ENCODE results near the gene RAD51B.

DNA sequence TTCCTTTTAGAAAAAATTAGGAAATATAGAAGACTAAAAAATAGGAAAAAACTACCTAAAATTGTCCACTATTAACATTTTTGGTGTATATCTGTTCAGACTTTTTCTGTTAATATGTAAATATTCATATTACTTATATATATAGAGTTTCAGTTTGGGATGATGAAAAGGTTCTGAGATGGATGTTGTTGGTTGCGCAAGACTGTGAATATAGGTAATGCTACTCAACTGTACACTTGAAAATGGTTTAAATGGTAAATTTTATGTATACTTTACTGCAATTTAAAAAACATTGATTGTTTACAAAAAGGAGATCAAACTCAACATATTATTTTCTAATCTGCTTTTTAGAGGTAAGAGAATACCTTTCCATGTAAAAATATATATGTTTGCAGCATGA is 200.9 kb downstream of the RAD51B start:
- TF ChIP-seq, protein P1, sequence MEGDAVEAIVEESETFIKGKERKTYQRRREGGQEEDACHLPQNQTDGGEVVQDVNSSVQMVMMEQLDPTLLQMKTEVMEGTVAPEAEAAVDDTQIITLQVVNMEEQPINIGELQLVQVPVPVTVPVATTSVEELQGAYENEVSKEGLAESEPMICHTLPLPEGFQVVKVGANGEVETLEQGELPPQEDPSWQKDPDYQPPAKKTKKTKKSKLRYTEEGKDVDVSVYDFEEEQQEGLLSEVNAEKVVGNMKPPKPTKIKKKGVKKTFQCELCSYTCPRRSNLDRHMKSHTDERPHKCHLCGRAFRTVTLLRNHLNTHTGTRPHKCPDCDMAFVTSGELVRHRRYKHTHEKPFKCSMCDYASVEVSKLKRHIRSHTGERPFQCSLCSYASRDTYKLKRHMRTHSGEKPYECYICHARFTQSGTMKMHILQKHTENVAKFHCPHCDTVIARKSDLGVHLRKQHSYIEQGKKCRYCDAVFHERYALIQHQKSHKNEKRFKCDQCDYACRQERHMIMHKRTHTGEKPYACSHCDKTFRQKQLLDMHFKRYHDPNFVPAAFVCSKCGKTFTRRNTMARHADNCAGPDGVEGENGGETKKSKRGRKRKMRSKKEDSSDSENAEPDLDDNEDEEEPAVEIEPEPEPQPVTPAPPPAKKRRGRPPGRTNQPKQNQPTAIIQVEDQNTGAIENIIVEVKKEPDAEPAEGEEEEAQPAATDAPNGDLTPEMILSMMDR (IDR thresholded peaks at IDR 0.05): no peak
- no peak for TF ChIP-seq POLR2AphosphoS5 (IDR thresholded peaks at IDR 0.05; ENCODE audit: low read depth, low read length)
